Inflammatory macrophage treated with lipopolysaccharide for 4 hours (primary cell): Measurements from ENCODE around the gene CYP2E1.
"Not testable (repeated sequence)": the region's sequence is repeated elsewhere in the genome, so short reads cannot be mapped to it uniquely, and the experiment has no call there.

Experiments used
- DNase-seq: peaks from one replicate; pipeline ENCODE4 v3.0.0-alpha.2; 2020

The CYP2E1 gene

DNA sequence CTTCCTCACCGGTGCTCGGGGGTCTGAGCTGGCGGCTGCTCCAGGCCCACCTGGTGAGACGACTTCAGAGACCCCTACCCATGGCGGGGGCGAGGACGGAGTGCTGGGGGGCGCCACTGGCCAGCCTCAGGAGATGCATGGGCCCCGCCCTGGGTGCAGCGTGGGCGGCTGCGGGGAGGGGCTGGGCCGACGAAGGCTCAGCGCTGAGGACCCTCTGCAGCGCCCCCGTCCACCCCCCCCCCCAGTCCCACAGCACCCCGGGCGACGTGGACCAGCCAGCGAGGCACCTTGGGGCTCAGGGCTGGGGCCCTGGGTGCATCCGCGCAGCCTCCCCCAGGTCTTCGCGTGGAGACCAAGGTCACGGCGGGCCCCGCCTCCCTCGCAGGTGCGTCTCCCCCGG, 49.9 kb downstream of the CYP2E1 start:
- DNase-seq = not testable (repeated sequence)
